Measurements from ENCODE around the gene PLEKHG4. TPM values are rescaled to one million over a fixed set of nuclear protein-coding genes. Genes with fewer than 3 reads are reported as not detected.

Gene PLEKHG4
- total RNA-seq, 1 experiment from 2014 or later, result 14.0 TPM

GRCh38 chr16:67235816-67236562 is 43.3 kb upstream of the PLEKHG4 start:
- DNase-seq, result no peak
- BruUV-seq (replicated peaks), result no TSS peak

GRCh38 chr16:67236563-67237395 is 42.6 kb upstream of the PLEKHG4 start:
- no peak overlapping the region for H2AFZ ChIP-seq
- POLR2A ChIA-PET (ENCODE audit: unreplicated experiment), result interaction anchor here (1.1 kb wide), 1 partner anchor 10 kb away, joined by 5 read pairs; the partner anchor contains the start of gene TMEM208
- peaks cover 11% of the 10 kb centered on the region for H3K36me3 ChIP-seq (ENCODE audit: low read depth)
- TF ChIP-seq CTCF (conservative IDR thresholded peaks at IDR 0.05) (no peak), EZH2 (IDR thresholded peaks at IDR 0.05; ENCODE audit: low read depth) (no peak)
- H3K4me2 ChIP-seq, result no peak overlapping the region
- H3K4me3 ChIP-seq, result no peak overlapping the region
- H3K27ac ChIP-seq, result no peak overlapping the region
- intact Hi-C loops (cut with micrococcal nuclease; ENCODE audit: unreplicated experiment), result no loop called here
- no peaks in the 10 kb centered on the region for H3K9me2 ChIP-seq (ENCODE audit: insufficient read depth)
- no peaks in the 10 kb centered on the region for H4K20me1 ChIP-seq (ENCODE audit: insufficient read depth)
- H3K27me3 ChIP-seq (ENCODE audit: insufficient read depth, low read depth), result no peaks in the 10 kb centered on the region
- H3K9me3 ChIP-seq (ENCODE audit: insufficient read depth, low read depth), result no peaks in the 10 kb centered on the region
- peaks cover 25% of the 10 kb centered on the region for H3K79me2 ChIP-seq (ENCODE audit: low read depth)
- H3K4me1 ChIP-seq (replicated peaks; ENCODE audit: insufficient read depth), result peaks cover 24% of the 10 kb centered on the region
- no TSS peak for BruUV-seq (replicated peaks)
- CTCF ChIA-PET, result interaction anchor here (0.5 kb wide), 1 partner anchor 10 kb away, joined by 3 read pairs; no protein-coding TSS in a partner anchor
- H3F3A ChIP-seq (ENCODE audit: insufficient read depth, low read depth), result peaks cover 59% of the 10 kb centered on the region
- DNase-seq, result peak in 1 of 2 experiments; percentile 58

More at GRCh38 chr16:67235816-67236562, 43.3 kb upstream of the PLEKHG4 start:
- H3K4me2 ChIP-seq, result no peak overlapping the region
- peaks cover 17% of the 10 kb centered on the region for H3K4me1 ChIP-seq (replicated peaks; ENCODE audit: insufficient read depth)
- no peak overlapping the region for H3K4me3 ChIP-seq
- ChIA-PET CTCF (no interaction called here), POLR2A (ENCODE audit: unreplicated experiment) (interaction anchor here (1.1 kb wide), 1 partner anchor 9 kb away, joined by 5 read pairs; the partner anchor contains the start of gene TMEM208)
- TF ChIP-seq EZH2 (IDR thresholded peaks at IDR 0.05; ENCODE audit: low read depth) (no peak), CTCF (conservative IDR thresholded peaks at IDR 0.05) (no peak)
- H3K9me2 ChIP-seq (ENCODE audit: insufficient read depth), result no peaks in the 10 kb centered on the region
- H4K20me1 ChIP-seq (ENCODE audit: insufficient read depth), result no peaks in the 10 kb centered on the region
- no peak overlapping the region for H3K27ac ChIP-seq
- H3K9me3 ChIP-seq (ENCODE audit: insufficient read depth, low read depth), result no peaks in the 10 kb centered on the region
- intact Hi-C loops (cut with micrococcal nuclease; ENCODE audit: unreplicated experiment), result no loop called here
- H3F3A ChIP-seq (ENCODE audit: insufficient read depth, low read depth), result peaks cover 52% of the 10 kb centered on the region
- H3K79me2 ChIP-seq (ENCODE audit: low read depth), result peaks cover 25% of the 10 kb centered on the region
- H3K27me3 ChIP-seq (ENCODE audit: insufficient read depth, low read depth), result no peaks in the 10 kb centered on the region
- peaks cover 14% of the 10 kb centered on the region for H3K36me3 ChIP-seq (ENCODE audit: low read depth)
- H2AFZ ChIP-seq, result no peak overlapping the region

DNA sequence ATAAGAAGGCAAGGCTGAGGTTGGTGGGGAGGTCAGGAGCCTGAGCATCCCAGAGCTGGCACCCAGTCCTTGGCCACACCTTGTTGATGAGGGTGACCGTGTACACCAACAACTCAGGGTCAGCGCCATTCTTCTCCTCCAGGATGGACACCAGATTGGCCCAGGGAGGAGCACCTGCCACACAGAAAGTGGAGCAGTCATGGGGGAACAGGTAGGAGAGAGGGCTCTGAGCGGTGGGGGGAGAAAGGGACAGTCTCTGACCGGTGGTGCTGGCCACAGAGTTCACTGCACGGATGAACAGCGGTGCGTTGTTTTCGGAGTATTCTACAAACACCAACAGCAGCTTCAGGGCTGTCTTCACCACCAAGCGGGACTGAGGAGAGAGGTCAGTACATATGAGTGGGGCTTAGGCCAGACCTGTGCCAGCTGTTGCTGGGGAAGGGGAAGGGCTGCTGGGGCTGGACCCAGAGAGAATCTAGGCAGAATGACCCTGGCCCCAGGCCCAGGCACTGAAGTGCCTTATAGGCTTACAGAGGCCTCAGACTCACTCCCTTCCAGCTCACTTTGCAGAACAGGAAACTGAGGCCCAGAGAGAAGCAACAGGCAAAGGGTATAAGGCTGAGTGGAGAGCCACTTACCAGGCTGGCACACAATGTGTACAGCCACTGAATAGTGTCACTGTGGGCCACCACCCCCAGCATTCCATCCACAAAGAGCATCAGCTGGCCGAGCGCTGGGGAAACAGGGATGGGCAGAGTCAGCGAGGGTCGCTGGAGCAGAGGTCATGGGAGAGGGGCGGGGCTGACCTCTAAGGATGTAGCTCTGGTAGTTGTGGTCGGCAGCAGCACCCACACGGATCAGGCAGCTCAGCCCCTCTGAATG is 41.7 kb upstream of the PLEKHG4 start:
- ChIA-PET POLR2A (ENCODE audit: unreplicated experiment) (interaction anchor here (1.2 kb wide), 1 partner anchor 11 kb away, joined by 4 read pairs; the partner anchor contains the start of gene TMEM208), CTCF (interaction anchor here (0.6 kb wide), 1 partner anchor 9 kb away, joined by 5 read pairs; no protein-coding TSS in a partner anchor)
- intact Hi-C loops (cut with micrococcal nuclease; ENCODE audit: unreplicated experiment), result no loop called here
- no TSS peak for BruUV-seq (replicated peaks)
- no peak overlapping the region for H3K4me2 ChIP-seq
- H3F3A ChIP-seq (ENCODE audit: insufficient read depth, low read depth), result peaks cover 67% of the 10 kb centered on the region
- no peaks in the 10 kb centered on the region for H3K27me3 ChIP-seq (ENCODE audit: insufficient read depth, low read depth)
- TF ChIP-seq CTCF (conservative IDR thresholded peaks at IDR 0.05) (no peak), EZH2 (IDR thresholded peaks at IDR 0.05; ENCODE audit: low read depth) (no peak)
- H3K79me2 ChIP-seq (ENCODE audit: low read depth), result peaks cover 33% of the 10 kb centered on the region
- peaks cover 33% of the 10 kb centered on the region for H3K4me1 ChIP-seq (replicated peaks; ENCODE audit: insufficient read depth)
- H4K20me1 ChIP-seq (ENCODE audit: insufficient read depth), result no peaks in the 10 kb centered on the region
- peaks cover 11% of the 10 kb centered on the region for H3K36me3 ChIP-seq (ENCODE audit: low read depth)
- no peaks in the 10 kb centered on the region for H3K9me3 ChIP-seq (ENCODE audit: insufficient read depth, low read depth)
- H3K4me3 ChIP-seq, result no peak overlapping the region
- H2AFZ ChIP-seq, result no peak overlapping the region
- no peaks in the 10 kb centered on the region for H3K9me2 ChIP-seq (ENCODE audit: insufficient read depth)
- DNase-seq, result no peak
- no peak overlapping the region for H3K27ac ChIP-seq

Measured in PC-9 (cell line).